Neural cell (in vitro differentiated cells): Measurements from ENCODE around the gene ATPAF2. TPM values are rescaled to one million over a fixed set of nuclear protein-coding genes. Genes with fewer than 3 reads are reported as not detected.

Experiments used
- H2AFZ ChIP-seq: fragments of 200-600, 300-800 bp; sonication (generic), shearing (Covaris generic); 2 replicates; pipeline ENCODE4 v1.6.0; 2014; ENCODE audit warnings: low read depth, mild to moderate bottlenecking, antibody characterized with exemption, low read length, moderate library complexity
- H3F3A ChIP-seq: fragments of 200-600 bp; shearing (Covaris generic); 2 replicates; pipeline ENCODE4 v1.6.1; 2016; ENCODE audit warnings: mild to moderate bottlenecking, moderate library complexity, mixed read lengths, antibody characterized with exemption, low read length; ENCODE audit not compliant: insufficient read depth, poor library complexity, severe bottlenecking
- H3K27ac ChIP-seq: fragments of 200-600, 300-800 bp; sonication (generic), shearing (Covaris generic); 2 replicates; pipeline ENCODE4 v1.5.1; 2014; ENCODE audit warnings: mild to moderate bottlenecking, low read length, moderate library complexity
- H3K27me3 ChIP-seq: fragments of 300-800, 200-600 bp; sonication (generic), shearing (Covaris generic); 2 replicates; pipeline ENCODE4 v1.6.0; 2014; ENCODE audit warnings: mild to moderate bottlenecking, low read depth, low read length, moderate library complexity; ENCODE audit not compliant: insufficient read depth
- H3K36me3 ChIP-seq: fragments of 300-800, 200-600 bp; sonication (generic), shearing (Covaris generic); 2 replicates; pipeline ENCODE4 v1.5.1; 2014; ENCODE audit warnings: mild to moderate bottlenecking, antibody characterized with exemption, low read length, moderate library complexity; ENCODE audit not compliant: insufficient read depth
- H3K4me2 ChIP-seq: fragments of 300-800, 200-600 bp; sonication (generic), shearing (Covaris generic); 2 replicates; pipeline ENCODE4 v1.6.0; 2014; ENCODE audit warnings: mild to moderate bottlenecking, low read length
- H3K4me3 ChIP-seq: fragments of 300-800, 200-600 bp; sonication (generic), shearing (Covaris generic); 2 replicates; pipeline ENCODE4 v1.5.1; 2014; ENCODE audit warnings: mild to moderate bottlenecking, low read length, moderate library complexity
- H3K79me2 ChIP-seq: fragments of 200-600 bp; shearing (Covaris generic); replicated peaks from 2 replicates; pipeline ENCODE4 v1.6.0; 2014; ENCODE audit warnings: mild to moderate bottlenecking, low read length, moderate library complexity; ENCODE audit not compliant: insufficient read depth
- H3K9ac ChIP-seq: fragments of 300-800, 200-600 bp; sonication (generic), shearing (Covaris generic); 2 replicates; pipeline ENCODE4 v1.6.1; 2016; ENCODE audit warnings: mild to moderate bottlenecking, low read length, mixed read lengths
- H3K9me2 ChIP-seq: fragments of 200-600 bp; shearing (Covaris generic); 2 replicates; pipeline ENCODE4 v1.6.1; 2016; ENCODE audit warnings: mild to moderate bottlenecking, low read length, mixed read lengths; ENCODE audit not compliant: insufficient read depth
- H3K9me3 ChIP-seq: fragments of 200-600, 300-800 bp; sonication (generic), shearing (Covaris generic); 2 replicates; pipeline ENCODE4 v1.6.1; 2016; ENCODE audit warnings: mild to moderate bottlenecking, mixed run types, low read length, moderate library complexity, mixed read lengths
- H4K20me1 ChIP-seq: fragments of 200-600 bp; shearing (Covaris generic); 2 replicates; pipeline ENCODE4 v1.6.1; 2016; ENCODE audit warnings: mild to moderate bottlenecking, mixed run types; ENCODE audit not compliant: insufficient read depth
- CTCF ChIP-seq: fragments of 450-650 bp; IDR thresholded peaks from 2 replicates; pipeline ENCODE4 v1.5.1; 2014; ENCODE audit warnings: antibody characterized with exemption, mild to moderate bottlenecking, moderate library complexity; ENCODE audit not compliant: poor library complexity, severe bottlenecking
- EP300 ChIP-seq: fragments of 450-650 bp; conservative IDR thresholded peaks from 2 replicates; pipeline ENCODE4 v1.6.1; 2014; ENCODE audit warnings: antibody characterized with exemption, mild to moderate bottlenecking, moderate library complexity; ENCODE audit not compliant: poor library complexity, severe bottlenecking
- EZH2 ChIP-seq: fragments of 200-600, 300-800 bp; shearing (Covaris generic), sonication (generic); IDR thresholded peaks from 2 replicates; pipeline ENCODE4 v1.6.1; 2014; ENCODE audit warnings: antibody characterized with exemption, low read length, borderline replicate concordance, mild to moderate bottlenecking; ENCODE audit not compliant: insufficient read depth, poor library complexity, severe bottlenecking
- MXI1 ChIP-seq: fragments of 450-650 bp; conservative IDR thresholded peaks from 2 replicates; pipeline ENCODE4 v1.6.1; 2014; ENCODE audit warnings: antibody characterized with exemption, mild to moderate bottlenecking; ENCODE audit not compliant: poor library complexity, severe bottlenecking
- POLR2AphosphoS5 ChIP-seq: IDR thresholded peaks from 2 replicates; pipeline ENCODE4 v1.6.1; 2012
- RAD21 ChIP-seq: fragments of 450-650 bp; conservative IDR thresholded peaks from 2 replicates; pipeline ENCODE4 v1.6.1; 2014; ENCODE audit warnings: antibody characterized with exemption, mild to moderate bottlenecking, moderate library complexity
- REST ChIP-seq: IDR thresholded peaks from 2 replicates; pipeline ENCODE4 v1.6.1; 2012; ENCODE audit warnings: borderline replicate concordance
- SMC3 ChIP-seq: fragments of 450-650 bp; conservative IDR thresholded peaks from 2 replicates; pipeline ENCODE4 v1.6.1; 2014; ENCODE audit warnings: antibody characterized with exemption, mild to moderate bottlenecking, moderate library complexity; ENCODE audit not compliant: poor library complexity
- TAF1 ChIP-seq: IDR thresholded peaks from 2 replicates; pipeline ENCODE4 v1.6.1; 2012; ENCODE audit warnings: low read depth
- polyA plus RNA-seq: library from polyadenylated mRNA; depleted of rRNA; stranded (reverse); fragments of >200 nt; gene quantifications from 2 replicates; pipeline ENCODE4 v1.2.3, GENCODE V29; 2014

ATPAF2 gene
- polyA plus RNA-seq, 1 donor from 2014 or later = 33.3 TPM

- H2AFZ ChIP-seq = no peak overlapping the region
- H3K27ac ChIP-seq = no peak overlapping the region
- H3K79me2 ChIP-seq = no peaks in the 10 kb centered on the region
- no peaks in the 10 kb centered on the region for H3K36me3 ChIP-seq
- no peaks in the 10 kb centered on the region for H4K20me1 ChIP-seq
- no peak overlapping the region for H3K4me3 ChIP-seq
- H3K9me3 ChIP-seq = no peaks in the 10 kb centered on the region
- no peak overlapping the region for H3K9ac ChIP-seq
- H3K27me3 ChIP-seq = no peaks in the 10 kb centered on the region
- no peaks in the 10 kb centered on the region for H3K9me2 ChIP-seq
- TF ChIP-seq EZH2 = no peak
- no peak overlapping the region for H3K4me2 ChIP-seq
- H3F3A ChIP-seq = no peaks in the 10 kb centered on the region
Observed at GRCh38 chr17:18065546-18065945, 26.6 kb upstream of the ATPAF2 start.

- Histone ChIP-seq H3K27me3 (no peaks in the 10 kb centered on the region), H2AFZ (no peak overlapping the region), H3K79me2 (no peaks in the 10 kb centered on the region), H3K27ac (no peak overlapping the region), H3K4me2 (no peak overlapping the region), H3K9me3 (no peaks in the 10 kb centered on the region), H3K36me3 (no peaks in the 10 kb centered on the region), H3K9me2 (no peaks in the 10 kb centered on the region), H4K20me1 (no peaks in the 10 kb centered on the region), H3K9ac (no peak overlapping the region), H3K4me3 (no peak overlapping the region), H3F3A (no peaks in the 10 kb centered on the region)
- TF ChIP-seq SMC3 = no peak
- no peak for TF ChIP-seq RAD21
- no peak for TF ChIP-seq EZH2
- TF ChIP-seq EP300 = no peak
- TF ChIP-seq POLR2AphosphoS5 = no peak
- no peak for TF ChIP-seq MXI1
- TF ChIP-seq CTCF = no peak
- no peak for TF ChIP-seq TAF1
- no peak for TF ChIP-seq REST
Observed at GRCh38 chr17:18064053-18064452, 25.1 kb upstream of the ATPAF2 start.

GRCh38 chr17:18059283-18059682 is 20.3 kb upstream of the ATPAF2 start:
- no peaks in the 10 kb centered on the region for H3K27me3 ChIP-seq
- no peak overlapping the region for H3K4me3 ChIP-seq
- H3K27ac ChIP-seq = no peak overlapping the region
- H4K20me1 ChIP-seq = no peaks in the 10 kb centered on the region
- no peak overlapping the region for H3K4me2 ChIP-seq
- H3K9me3 ChIP-seq = no peaks in the 10 kb centered on the region
- H3K9me2 ChIP-seq = no peaks in the 10 kb centered on the region
- no peak overlapping the region for H2AFZ ChIP-seq
- no peak overlapping the region for H3K9ac ChIP-seq
- no peaks in the 10 kb centered on the region for H3K36me3 ChIP-seq
- no peaks in the 10 kb centered on the region for H3K79me2 ChIP-seq
- no peak for TF ChIP-seq SMC3
- no peak for TF ChIP-seq EP300
- no peaks in the 10 kb centered on the region for H3F3A ChIP-seq
